ENCODE data around the gene ZDHHC14.

ZDHHC14 gene

GRCh38 chr6:157613011-157613522 is 232.1 kb downstream of the ZDHHC14 start:
- TF ChIP-seq CTCF (IDR thresholded peaks at IDR 0.05; ENCODE audit: low read depth, low read length, poor library complexity, severe bottlenecking) (no peak), EZH2phosphoT487 (IDR thresholded peaks at IDR 0.05; ENCODE audit: borderline replicate concordance, low read length) (no peak)
- Histone ChIP-seq H3F3A (ENCODE audit: control insufficient read depth, insufficient read depth) (no peaks in the 10 kb centered on the region), H3K27ac (ENCODE audit: low read depth, low read length) (no peak overlapping the region), H4K20me1 (ENCODE audit: control insufficient read depth, insufficient read depth, low read depth, low read length) (no peaks in the 10 kb centered on the region), H3K9me2 (replicated peaks; ENCODE audit: control insufficient read depth, low read length) (no peaks in the 10 kb centered on the region), H3K4me2 (ENCODE audit: low read length) (no peak overlapping the region), H3K79me2 (ENCODE audit: control insufficient read depth, low read length) (no peaks in the 10 kb centered on the region), H3K9me3 (ENCODE audit: control insufficient read depth, insufficient read depth, low read length) (no peaks in the 10 kb centered on the region), H3K4me3 (ENCODE audit: low read length) (no peak overlapping the region), H3K36me3 (ENCODE audit: control insufficient read depth, low read length) (no peaks in the 10 kb centered on the region), H3K27me3 (ENCODE audit: control insufficient read depth, low read length) (no peaks in the 10 kb centered on the region), H3K4me1 (ENCODE audit: control insufficient read depth, low read length) (peaks cover 40% of the 10 kb centered on the region)

DNA sequence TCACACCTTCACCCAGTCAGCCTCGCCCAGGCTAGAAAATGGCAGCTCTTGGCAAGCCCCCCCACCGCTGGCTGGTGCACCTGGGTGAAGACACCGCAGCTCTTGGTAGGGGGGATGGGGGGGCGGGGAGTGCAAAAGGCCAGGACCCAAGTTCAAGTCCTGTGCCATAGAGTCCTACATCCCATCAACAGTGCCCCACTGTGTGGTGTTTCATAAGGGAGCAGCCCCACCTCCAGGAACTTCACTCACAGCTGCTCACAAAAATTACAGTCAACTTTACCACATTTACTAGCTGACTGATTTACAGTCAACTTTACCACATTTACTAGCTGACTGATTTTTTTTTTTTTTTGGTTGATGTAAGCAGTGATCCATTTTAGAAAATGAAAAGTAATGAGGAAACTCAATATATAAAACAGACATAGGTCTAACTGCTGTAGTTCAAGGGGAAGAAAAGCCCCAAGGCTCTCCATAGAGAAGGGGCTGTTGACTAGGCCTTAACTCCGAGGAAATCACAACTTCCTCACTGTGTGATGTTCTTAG is 233.1 kb downstream of the ZDHHC14 start:
- Histone ChIP-seq H3K4me1 (ENCODE audit: control insufficient read depth, low read length) (peaks cover 35% of the 10 kb centered on the region), H3K27me3 (ENCODE audit: control insufficient read depth, low read length) (no peaks in the 10 kb centered on the region), H4K20me1 (ENCODE audit: control insufficient read depth, insufficient read depth, low read depth, low read length) (no peaks in the 10 kb centered on the region), H3K27ac (ENCODE audit: low read depth, low read length) (no peak overlapping the region), H3K9me2 (replicated peaks; ENCODE audit: control insufficient read depth, low read length) (no peaks in the 10 kb centered on the region), H3F3A (ENCODE audit: control insufficient read depth, insufficient read depth) (no peaks in the 10 kb centered on the region), H3K9me3 (ENCODE audit: control insufficient read depth, insufficient read depth, low read length) (no peaks in the 10 kb centered on the region), H3K4me2 (ENCODE audit: low read length) (no peak overlapping the region), H3K36me3 (ENCODE audit: control insufficient read depth, low read length) (no peaks in the 10 kb centered on the region), H3K4me3 (ENCODE audit: low read length) (no peak overlapping the region), H3K79me2 (ENCODE audit: control insufficient read depth, low read length) (no peaks in the 10 kb centered on the region)
- TF ChIP-seq EZH2phosphoT487 (IDR thresholded peaks at IDR 0.05; ENCODE audit: borderline replicate concordance, low read length) (no peak), CTCF (IDR thresholded peaks at IDR 0.05; ENCODE audit: low read depth, low read length, poor library complexity, severe bottlenecking) (no peak)

GRCh38 chr6:157615420-157615769 is 234.4 kb downstream of the ZDHHC14 start:
- Histone ChIP-seq H3K4me1 (ENCODE audit: control insufficient read depth, low read length) (peaks cover 25% of the 10 kb centered on the region), H3K4me3 (ENCODE audit: low read length) (no peak overlapping the region), H3K9me2 (replicated peaks; ENCODE audit: control insufficient read depth, low read length) (no peaks in the 10 kb centered on the region), H3K4me2 (ENCODE audit: low read length) (no peak overlapping the region), H3K27me3 (ENCODE audit: control insufficient read depth, low read length) (no peaks in the 10 kb centered on the region), H3K27ac (ENCODE audit: low read depth, low read length) (no peak overlapping the region), H4K20me1 (ENCODE audit: control insufficient read depth, insufficient read depth, low read depth, low read length) (no peaks in the 10 kb centered on the region), H3F3A (ENCODE audit: control insufficient read depth, insufficient read depth) (no peaks in the 10 kb centered on the region), H3K79me2 (ENCODE audit: control insufficient read depth, low read length) (no peaks in the 10 kb centered on the region), H3K36me3 (ENCODE audit: control insufficient read depth, low read length) (no peaks in the 10 kb centered on the region), H3K9me3 (ENCODE audit: control insufficient read depth, insufficient read depth, low read length) (no peaks in the 10 kb centered on the region)
- no peak for TF ChIP-seq EZH2phosphoT487 (IDR thresholded peaks at IDR 0.05; ENCODE audit: borderline replicate concordance, low read length)
- TF ChIP-seq CTCF (IDR thresholded peaks at IDR 0.05; ENCODE audit: low read depth, low read length, poor library complexity, severe bottlenecking): no peak
